A673 (cell line): ENCODE results near the gene TEX30. TPM values are rescaled to one million over a fixed set of nuclear protein-coding genes. Genes with fewer than 3 reads are reported as not detected.

Experiments
- BruUV-seq: library from RNA; stranded (reverse); fragments of 400-500 nt; replicated peaks from 2 replicates; lab custom pipeline; 2021; lab: Mats Ljungman, UMichigan
- CTCF ChIA-PET: fragments of 300-600 bp; sonication (Branson Sonifier 250); formaldehyde crosslinking; loops from one replicate; lab custom pipeline; 2022; ENCODE audit warnings: antibody characterized with exemption; lab: Charles Lee
- POLR2A ChIA-PET: fragments of 300-600 bp; sonication (Branson Sonifier 250); formaldehyde crosslinking; loops from one replicate; lab custom pipeline; 2022; ENCODE audit warnings: antibody characterized with exemption; ENCODE audit not compliant: low non-redundant PET; lab: Charles Lee
- DNase-seq: peaks from one replicate; pipeline ENCODE4 v3.0.0-alpha.2; 2015; ENCODE audit warnings: low spot score
- H3K27ac ChIP-seq: fragments of 200-600 bp; sonication (generic); 2 replicates; pipeline ENCODE4 v1.5.1; 2016; ENCODE audit warnings: mixed run types, low read depth, mild to moderate bottlenecking, mixed read lengths, antibody characterized with exemption, low read length; ENCODE audit not compliant: poor library complexity, severe bottlenecking
- H3K27me3 ChIP-seq: fragments of 200-600 bp; sonication (generic); replicated peaks from 2 replicates; pipeline ENCODE4 v1.6.1; 2017; ENCODE audit warnings: mixed run types, low read depth, mild to moderate bottlenecking, mixed read lengths, antibody characterized with exemption, low read length; ENCODE audit not compliant: insufficient read depth, poor library complexity
- H3K36me3 ChIP-seq: fragments of 200-600 bp; sonication (generic); 2 replicates; pipeline ENCODE4 v1.6.1; 2016; ENCODE audit warnings: mixed run types, mild to moderate bottlenecking, mixed read lengths, antibody characterized with exemption, low read length; ENCODE audit not compliant: insufficient read depth, poor library complexity, severe bottlenecking
- H3K4me1 ChIP-seq: fragments of 200-600 bp; sonication (generic); 2 replicates; pipeline ENCODE4 v1.6.1; 2017; ENCODE audit warnings: mixed run types, mild to moderate bottlenecking, mixed read lengths, antibody characterized with exemption, low read length; ENCODE audit not compliant: insufficient read depth, poor library complexity, severe bottlenecking
- H3K4me3 ChIP-seq: fragments of 200-600 bp; sonication (generic); 2 replicates; pipeline ENCODE4 v1.5.1; 2016; ENCODE audit warnings: low read depth, mixed run types, mild to moderate bottlenecking, mixed read lengths, low read length; ENCODE audit not compliant: poor library complexity, severe bottlenecking
- H3K9me3 ChIP-seq: fragments of 200-600 bp; sonication (generic); 2 replicates; pipeline ENCODE4 v1.6.1; 2016; ENCODE audit warnings: mixed run types, low read depth, mild to moderate bottlenecking, mixed read lengths, antibody characterized with exemption, low read length; ENCODE audit not compliant: poor library complexity, severe bottlenecking
- CTCF ChIP-seq: fragments of 300-800, 200-600 bp; sonication (generic); conservative IDR thresholded peaks from 2 replicates; pipeline ENCODE4 v1.5.1; 2017; ENCODE audit warnings: low read depth, mild to moderate bottlenecking, antibody characterized with exemption, low read length, moderate library complexity, mixed read lengths
- EZH2 ChIP-seq: fragments of 200-600 bp; sonication (generic); IDR thresholded peaks from 2 replicates; pipeline ENCODE4 v1.6.1; 2017; ENCODE audit warnings: borderline replicate concordance, low read depth, mild to moderate bottlenecking, mixed read lengths, antibody characterized with exemption, low read length; ENCODE audit not compliant: poor library complexity, severe bottlenecking
- intact Hi-C: fragments of 100-400 bp; cut with micrococcal nuclease; formaldehyde crosslinking; loops from one replicate; pipeline ENCODE4 v1.10.0; 2022; ENCODE audit not compliant: unreplicated experiment
- total RNA-seq: library from RNA; stranded (reverse); gene quantifications from 2 replicates; pipeline ENCODE4 v1.2.3, GENCODE V29; 2021

The TEX30 gene
- total RNA-seq, 1 experiment from 2014 or later, result 44.1 TPM

- POLR2A ChIA-PET, result no interaction called here
- intact Hi-C loops, result no loop called here
- no peak overlapping the region for H3K27ac ChIP-seq
- DNase-seq, result no peak
- no peaks in the 10 kb centered on the region for H3K4me1 ChIP-seq
- H3K27me3 ChIP-seq, result no peaks in the 10 kb centered on the region
- CTCF ChIA-PET, result no interaction called here
- H3K9me3 ChIP-seq, result no peaks in the 10 kb centered on the region
- no TSS peak for BruUV-seq
- no peak overlapping the region for H3K4me3 ChIP-seq
- no peaks in the 10 kb centered on the region for H3K36me3 ChIP-seq
- TF ChIP-seq EZH2 (no peak), CTCF (no peak)
These were observed 54.8 kb downstream of the TEX30 start for GRCh38 chr13:102718746-102719145.

Other genes with a start within 250 kb of the TEX30 start
- 52.5 and 54.4 TPM in 2 replicates for gene TPP2, start 176.8 kb downstream of the TEX30 start, total RNA-seq
- gene METTL21C, start 78.7 kb downstream of the TEX30 start, total RNA-seq, result not detected in 2 replicates
- gene POGLUT2, start 25.2 kb upstream of the TEX30 start, total RNA-seq, result 10.8 and 12.0 TPM in 2 replicates
- 19.5 and 21.9 TPM in 2 replicates for gene BIVM, start 25.3 kb upstream of the TEX30 start, total RNA-seq
- gene ERCC5, start 72.2 kb upstream of the TEX30 start, total RNA-seq, result 36.2 and 37.6 TPM in 2 replicates